HepG2 (cell line): Measurements from ENCODE around the gene VARS1. TPM values are rescaled to one million over a fixed set of nuclear protein-coding genes. Genes with fewer than 3 reads are reported as not detected.
A peak's percentile ranks its signal among the peaks of the same experiment; 100 is the strongest.

Experiments used
- EEA1 ChIP-seq: sonication (generic); formaldehyde crosslinking; IDR thresholded peaks from 2 replicates; pipeline ENCODE4 v1.5.1; 2020; ENCODE audit warnings: mild to moderate bottlenecking, missing genetic modification reagents, borderline replicate concordance
- ELF1 ChIP-seq: sonication (generic); formaldehyde crosslinking; IDR thresholded peaks from 2 replicates; pipeline ENCODE4 v1.4.0; 2020; ENCODE audit warnings: missing genetic modification reagents
- ELF3 ChIP-seq: IDR thresholded peaks from 2 replicates; pipeline ENCODE4 v1.6.1; 2016; ENCODE audit warnings: missing genetic modification reagents, missing compliant biosample characterization
- HES4 ChIP-seq: sonication (generic); formaldehyde crosslinking; IDR thresholded peaks from 2 replicates; pipeline ENCODE4 v1.9.0; 2021; ENCODE audit warnings: mild to moderate bottlenecking, missing genetic modification reagents, borderline replicate concordance
- KAT8 ChIP-seq: IDR thresholded peaks from 2 replicates; pipeline ENCODE4 v1.6.1; 2016; ENCODE audit warnings: missing genetic modification reagents, missing compliant biosample characterization
- MAF1 ChIP-seq: sonication (generic); formaldehyde crosslinking; IDR thresholded peaks from 2 replicates; pipeline ENCODE4 v1.5.0; 2020; ENCODE audit warnings: missing genetic modification reagents, borderline replicate concordance
- MLLT10 ChIP-seq: sonication (generic); formaldehyde crosslinking; IDR thresholded peaks from 2 replicates; pipeline ENCODE4 v1.4.0; 2020; ENCODE audit warnings: missing genetic modification reagents
- NR2F1 ChIP-seq, 2 experiments: fragments of 450-650 bp in 1 of 2; formaldehyde crosslinking in 1 of 2; IDR thresholded peaks; 2 replicates each; pipeline versions ENCODE4 v1.5.0 to v1.6.1; 2016 to 2020; ENCODE audit warnings: mild to moderate bottlenecking in 1 of 2, missing compliant biosample characterization in 1 of 2, missing genetic modification reagents in 1 of 2, moderate library complexity in 1 of 2
- TAF1 ChIP-seq: sonication (generic); formaldehyde crosslinking; IDR thresholded peaks from 2 replicates; pipeline ENCODE4 v1.4.0; 2020; ENCODE audit warnings: missing genetic modification reagents
- ZBTB38 ChIP-seq: sonication (generic); formaldehyde crosslinking; IDR thresholded peaks from 2 replicates; pipeline ENCODE4 v1.5.1; 2020; ENCODE audit warnings: mild to moderate bottlenecking, missing genetic modification reagents
- ZHX1 ChIP-seq: sonication (generic); formaldehyde crosslinking; IDR thresholded peaks from 2 replicates; pipeline ENCODE4 v1.8.1; 2022; ENCODE audit warnings: low read depth, mild to moderate bottlenecking, missing genetic modification reagents
- ZHX2 ChIP-seq, 2 experiments: sonication (generic) in 1 of 2; formaldehyde crosslinking in 1 of 2; IDR thresholded peaks; 2 replicates each; pipeline versions ENCODE4 v1.6.1 to v1.9.0; 2014 to 2022; ENCODE audit warnings: antibody characterized with exemption in 1 of 2, borderline replicate concordance in 1 of 2, inconsistent platforms in 1 of 2, low read depth in 1 of 2, missing genetic modification reagents in 1 of 2
- ZKSCAN8 ChIP-seq: IDR thresholded peaks from 2 replicates; pipeline ENCODE4 v1.6.1; 2016; ENCODE audit warnings: borderline replicate concordance, missing genetic modification reagents, missing compliant biosample characterization
- ZNF224 ChIP-seq: sonication (generic); formaldehyde crosslinking; IDR thresholded peaks from 2 replicates; pipeline ENCODE4 v1.5.0; 2020; ENCODE audit warnings: mild to moderate bottlenecking, missing genetic modification reagents
- ZNF33A ChIP-seq: sonication (generic); formaldehyde crosslinking; IDR thresholded peaks from 2 replicates; pipeline ENCODE4 v1.5.1; 2020; ENCODE audit warnings: missing genetic modification reagents, mild to moderate bottlenecking, moderate library complexity, borderline replicate concordance
- ZNF44 ChIP-seq: sonication (generic); formaldehyde crosslinking; IDR thresholded peaks from 2 replicates; pipeline ENCODE4 v1.5.1; 2020; ENCODE audit warnings: mild to moderate bottlenecking, missing genetic modification reagents
- polyA plus RNA-seq, 8 experiments: library from polyadenylated mRNA; depleted of rRNA in 3 of 8; stranded (reverse) in 7 of 8; unstranded in 1 of 8; fragments of >200 nt; fragmentation: Illumina TruSeq in 4 of 8; extraction: Trizol in 4 of 8; gene quantifications; 2 replicates each; pipeline versions ENCODE4 v1.2.1 to v1.2.3, GENCODE V29; 2011 to 2016; ENCODE audit warnings: low read depth in 4 of 8, missing spikeins in 1 of 8, mixed read lengths in 1 of 8; ENCODE audit not compliant: insufficient read depth in 1 of 8
- total RNA-seq, 5 experiments: library from RNA; depleted of rRNA; stranded (reverse); fragments of >200 nt; fragmentation: Illumina TruSeq; extraction: Trizol; gene quantifications; 2 replicates each; pipeline ENCODE4 v1.2.3, GENCODE V29; 2016; ENCODE audit warnings: low read depth in 1 of 5
- TF ChIP-seq, protein P1 (sequence below): sonication (generic); formaldehyde crosslinking; IDR thresholded peaks from 2 replicates; pipeline ENCODE4 v1.5.0; 2020; ENCODE audit warnings: mild to moderate bottlenecking, missing genetic modification reagents, moderate library complexity

The VARS1 gene
- total and polyA plus RNA-seq, 2 of the 13 experiments (the other 11 are each of a cell fraction or from before 2014, with no cell fraction given) = 14.7 to 56.1 TPM

DNA sequence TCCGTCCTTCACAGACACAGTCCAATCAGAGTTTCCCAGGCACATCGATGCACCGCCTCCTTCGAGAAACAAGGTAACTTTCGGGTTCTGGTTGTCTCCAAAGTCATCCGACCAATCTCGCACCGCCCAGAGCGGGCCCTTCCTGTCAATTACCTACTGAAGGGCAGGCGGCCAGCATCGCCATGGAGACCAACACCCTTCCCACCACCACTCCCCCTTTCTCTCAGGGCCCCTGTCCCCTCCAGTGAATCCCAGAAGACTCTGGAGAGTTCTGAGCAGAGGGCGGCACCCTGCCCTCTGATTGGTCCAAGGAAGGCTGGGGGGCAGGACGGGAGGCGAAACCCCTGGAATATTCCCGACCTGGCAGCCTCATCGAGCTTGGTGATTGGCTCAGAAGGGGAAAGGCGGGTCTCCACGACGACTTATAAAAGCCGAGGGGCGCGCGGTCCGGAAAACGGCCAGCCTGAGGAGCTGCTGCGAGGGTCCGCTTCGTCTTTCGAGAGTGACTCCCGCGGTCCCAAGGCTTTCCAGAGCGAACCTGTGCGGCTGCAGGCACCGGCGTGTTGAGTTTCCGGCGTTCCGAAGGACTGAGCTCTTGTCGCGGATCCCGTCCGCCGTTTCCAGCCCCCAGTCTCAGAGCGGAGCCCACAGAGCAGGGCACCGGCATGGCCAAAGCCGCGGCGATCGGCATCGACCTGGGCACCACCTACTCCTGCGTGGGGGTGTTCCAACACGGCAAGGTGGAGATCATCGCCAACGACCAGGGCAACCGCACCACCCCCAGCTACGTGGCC is 31.9 kb upstream of the VARS1 start, which contains the start of gene HSPA1B (continued):
- TF ChIP-seq KAT8 (CRISPR knock-in tag) = peak; percentile 73
- TF ChIP-seq ELF1 (CRISPR knock-in tag) = no peak; the same call in 1 of the 2 replicates
- no peak for TF ChIP-seq ZNF33A
- TF ChIP-seq ZNF44 (CRISPR knock-in tag) = no peak
- TF ChIP-seq ELF3 (CRISPR knock-in tag) = peak; percentile 57
- peak; percentile 91; the same call in 1 of the 2 replicates for TF ChIP-seq ZNF224 (CRISPR knock-in tag)
- TF ChIP-seq MAF1 = peak; percentile 70; the same call in 1 of the 2 replicates
- no peak for TF ChIP-seq EEA1
- no peak for TF ChIP-seq NR2F1 (CRISPR knock-in tag; IDR thresholded peaks at IDR 0.05)
- peak; percentile 97 for TF ChIP-seq TAF1 (CRISPR knock-in tag)
- peak; percentile 84 for TF ChIP-seq HES4 (CRISPR knock-in tag)
- TF ChIP-seq MLLT10 (CRISPR knock-in tag) = no peak
- TF ChIP-seq, protein P1, sequence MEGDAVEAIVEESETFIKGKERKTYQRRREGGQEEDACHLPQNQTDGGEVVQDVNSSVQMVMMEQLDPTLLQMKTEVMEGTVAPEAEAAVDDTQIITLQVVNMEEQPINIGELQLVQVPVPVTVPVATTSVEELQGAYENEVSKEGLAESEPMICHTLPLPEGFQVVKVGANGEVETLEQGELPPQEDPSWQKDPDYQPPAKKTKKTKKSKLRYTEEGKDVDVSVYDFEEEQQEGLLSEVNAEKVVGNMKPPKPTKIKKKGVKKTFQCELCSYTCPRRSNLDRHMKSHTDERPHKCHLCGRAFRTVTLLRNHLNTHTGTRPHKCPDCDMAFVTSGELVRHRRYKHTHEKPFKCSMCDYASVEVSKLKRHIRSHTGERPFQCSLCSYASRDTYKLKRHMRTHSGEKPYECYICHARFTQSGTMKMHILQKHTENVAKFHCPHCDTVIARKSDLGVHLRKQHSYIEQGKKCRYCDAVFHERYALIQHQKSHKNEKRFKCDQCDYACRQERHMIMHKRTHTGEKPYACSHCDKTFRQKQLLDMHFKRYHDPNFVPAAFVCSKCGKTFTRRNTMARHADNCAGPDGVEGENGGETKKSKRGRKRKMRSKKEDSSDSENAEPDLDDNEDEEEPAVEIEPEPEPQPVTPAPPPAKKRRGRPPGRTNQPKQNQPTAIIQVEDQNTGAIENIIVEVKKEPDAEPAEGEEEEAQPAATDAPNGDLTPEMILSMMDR (CRISPR knock-in tag) = peak; percentile 29
- 0 out of 2 replicates have a peak, but pooled peaks have one; percentile 65 for TF ChIP-seq ZHX1 (CRISPR knock-in tag)
- no peak for TF ChIP-seq ZHX2 (IDR thresholded peaks at IDR 0.05; ENCODE audit: low read depth)
- no peak for TF ChIP-seq ZHX2 (CRISPR knock-in tag; IDR thresholded peaks at IDR 0.05; ENCODE audit: borderline replicate concordance)
- no peak; the same call in 1 of the 2 replicates for TF ChIP-seq ZKSCAN8
- TF ChIP-seq ZBTB38 (CRISPR knock-in tag) = peak; percentile 72
